H1 (cell line): ENCODE results near the gene PLA2G4E.

Source experiments
- CBX8 ChIP-seq: fragments of 300-800, 300-1000 bp; sonication (generic); IDR thresholded peaks from 2 replicates; pipeline ENCODE4 v1.7.1; 2016; ENCODE audit warnings: low read depth, low read length, borderline replicate concordance
- POLR2AphosphoS5 ChIP-seq: IDR thresholded peaks from 2 replicates; pipeline ENCODE4 v1.6.1; 2011; ENCODE audit warnings: low read depth, low read length
- TF ChIP-seq, protein P1 (sequence below), 3 experiments: IDR thresholded peaks; 1 replicate in 2 of 3; 2 replicates in 1 of 3; pipeline versions ENCODE4 v1.5.1 to v1.6.1; 2011; ENCODE audit warnings: low read length in 3 of 3, mild to moderate bottlenecking in 3 of 3, inconsistent platforms in 2 of 3, low read depth in 1 of 3, moderate library complexity in 1 of 3; ENCODE audit not compliant: insufficient read depth in 1 of 3; ENCODE audit errors: control extremely low read depth in 1 of 3

DNA sequence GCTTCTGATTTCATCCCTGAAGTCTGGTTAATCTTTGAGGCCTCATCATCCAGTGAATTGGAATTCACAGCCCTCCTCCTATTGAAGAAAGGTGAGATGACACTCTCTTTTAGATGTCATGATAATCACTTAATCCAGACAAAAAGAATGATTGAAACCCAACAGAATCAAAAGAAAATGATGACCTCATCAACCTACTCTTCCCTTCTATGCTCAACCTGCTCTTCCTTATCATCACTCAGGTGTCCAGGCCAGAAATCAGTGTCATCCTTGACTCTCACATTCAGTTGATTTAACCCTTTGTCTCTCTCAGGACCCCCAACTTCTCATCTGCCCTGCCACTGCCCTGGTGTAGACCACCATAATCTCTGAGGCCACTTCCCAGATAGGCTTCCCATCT, 11.8 kb downstream of the PLA2G4E start:
- TF ChIP-seq POLR2AphosphoS5, result no peak
- no peak for TF ChIP-seq CBX8
- TF ChIP-seq, protein P1, sequence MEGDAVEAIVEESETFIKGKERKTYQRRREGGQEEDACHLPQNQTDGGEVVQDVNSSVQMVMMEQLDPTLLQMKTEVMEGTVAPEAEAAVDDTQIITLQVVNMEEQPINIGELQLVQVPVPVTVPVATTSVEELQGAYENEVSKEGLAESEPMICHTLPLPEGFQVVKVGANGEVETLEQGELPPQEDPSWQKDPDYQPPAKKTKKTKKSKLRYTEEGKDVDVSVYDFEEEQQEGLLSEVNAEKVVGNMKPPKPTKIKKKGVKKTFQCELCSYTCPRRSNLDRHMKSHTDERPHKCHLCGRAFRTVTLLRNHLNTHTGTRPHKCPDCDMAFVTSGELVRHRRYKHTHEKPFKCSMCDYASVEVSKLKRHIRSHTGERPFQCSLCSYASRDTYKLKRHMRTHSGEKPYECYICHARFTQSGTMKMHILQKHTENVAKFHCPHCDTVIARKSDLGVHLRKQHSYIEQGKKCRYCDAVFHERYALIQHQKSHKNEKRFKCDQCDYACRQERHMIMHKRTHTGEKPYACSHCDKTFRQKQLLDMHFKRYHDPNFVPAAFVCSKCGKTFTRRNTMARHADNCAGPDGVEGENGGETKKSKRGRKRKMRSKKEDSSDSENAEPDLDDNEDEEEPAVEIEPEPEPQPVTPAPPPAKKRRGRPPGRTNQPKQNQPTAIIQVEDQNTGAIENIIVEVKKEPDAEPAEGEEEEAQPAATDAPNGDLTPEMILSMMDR (IDR thresholded peaks at IDR 0.05; ENCODE audit: control extremely low read depth in 1 of 3, insufficient read depth in 1 of 3, low read depth in 1 of 3, low read length in 3 of 3), result no peak
